Measurements from ENCODE around the gene TRPV4.

Gene TRPV4

DNA sequence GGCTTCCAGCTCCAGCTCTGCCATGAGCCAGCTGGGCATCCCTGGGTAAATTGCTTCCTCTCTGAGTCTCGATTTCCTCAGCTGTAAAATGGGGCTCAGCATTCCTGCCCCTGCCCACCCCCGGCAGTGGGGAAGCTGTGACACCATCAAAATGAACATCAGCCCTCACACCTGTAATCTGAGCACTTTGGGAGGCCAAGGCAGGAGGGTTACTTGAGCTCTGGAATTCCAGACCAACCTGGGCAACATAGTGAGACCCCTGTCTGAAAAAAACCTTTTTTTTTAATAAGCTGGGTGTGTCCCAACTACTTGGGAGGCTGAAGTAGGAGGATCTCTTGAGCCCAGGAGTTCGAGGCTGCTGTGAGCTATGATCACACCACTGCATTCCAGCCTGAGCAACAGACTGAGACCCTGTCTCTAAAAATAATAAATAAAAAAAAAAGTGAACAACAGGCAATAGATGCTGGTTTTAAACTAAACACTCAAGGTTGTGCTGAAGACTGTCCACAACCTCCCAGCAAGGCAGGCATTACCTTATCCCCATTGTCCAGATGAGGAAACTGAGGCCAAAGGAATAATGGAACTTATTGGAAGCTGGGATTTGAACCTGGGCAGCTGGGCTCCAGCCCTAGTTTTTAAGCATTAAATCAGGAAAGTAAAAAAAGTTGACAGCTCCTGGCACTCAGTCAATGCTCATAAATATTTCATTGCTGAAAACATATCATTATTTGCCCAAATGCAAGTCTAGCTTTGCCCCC lies 4.3 kb downstream of the TRPV4 start:
- no peak for DNase-seq (ENCODE audit: low read depth)

DNA sequence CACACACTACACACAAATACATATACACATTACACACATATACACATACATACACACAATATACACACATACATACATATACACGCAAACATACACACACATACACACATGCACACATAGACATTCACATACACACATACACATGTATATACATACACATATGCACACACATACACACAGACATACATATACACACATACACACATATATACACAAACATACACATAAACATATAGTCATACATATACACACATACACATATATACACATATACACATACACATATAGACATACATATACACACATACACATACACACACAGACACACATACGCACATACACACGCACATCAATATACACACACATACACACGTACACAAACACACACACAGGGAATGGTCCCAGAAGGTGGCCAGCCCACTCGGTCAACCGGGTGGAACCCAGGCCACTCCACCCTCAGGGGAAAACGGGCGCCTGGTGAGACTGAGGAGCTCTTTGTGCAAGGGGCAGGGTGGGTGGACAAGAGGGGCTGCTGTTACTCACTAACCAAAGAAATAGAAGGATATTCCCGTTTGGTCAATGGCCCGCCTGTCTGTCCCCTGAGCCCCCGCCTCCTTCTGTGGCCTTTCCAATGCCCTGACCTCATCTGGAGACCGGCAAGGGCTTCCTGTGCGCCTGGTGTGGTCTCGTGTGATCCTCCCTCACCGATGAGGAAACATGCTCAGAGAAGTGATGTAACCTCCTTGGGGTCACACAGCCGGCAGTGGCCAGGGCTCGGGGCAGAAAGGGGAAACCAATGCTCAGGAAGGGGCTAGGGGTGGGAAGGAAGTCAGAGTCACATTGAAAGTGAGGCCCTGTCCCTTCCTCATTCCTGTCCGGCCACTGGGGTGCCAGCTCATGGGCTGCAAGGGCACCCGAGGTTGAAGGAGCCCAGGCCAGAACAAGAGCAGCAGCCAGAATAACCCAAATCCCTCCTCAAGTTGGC lies 5.3 kb downstream of the TRPV4 start:
- DNase-seq (ENCODE audit: low read depth): no peak

- DNase-seq (ENCODE audit: low read depth): no peak
Observed at GRCh38 chr12:109827080-109827479, 6.1 kb downstream of the TRPV4 start.

DNA sequence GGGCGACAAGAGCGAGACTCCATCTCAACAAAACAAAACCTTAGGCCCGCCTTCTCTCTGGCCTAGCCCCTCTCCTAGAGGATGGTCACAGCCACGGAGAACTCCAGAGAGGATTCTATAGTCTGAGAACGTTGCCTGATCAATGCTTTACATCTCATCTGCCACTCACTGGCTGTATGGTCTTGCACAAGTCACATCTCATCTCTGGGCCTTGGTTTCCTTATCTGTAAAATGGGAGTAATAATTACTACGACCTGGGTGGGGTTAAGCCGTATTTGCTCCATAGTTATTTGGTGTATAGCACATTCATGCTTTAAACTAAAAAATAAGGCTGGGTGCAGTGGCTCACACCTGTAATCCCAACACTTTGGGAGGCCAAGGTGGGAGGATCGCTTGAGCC lies 8.5 kb downstream of the TRPV4 start:
- DNase-seq (ENCODE audit: low read depth): no peak

DNA sequence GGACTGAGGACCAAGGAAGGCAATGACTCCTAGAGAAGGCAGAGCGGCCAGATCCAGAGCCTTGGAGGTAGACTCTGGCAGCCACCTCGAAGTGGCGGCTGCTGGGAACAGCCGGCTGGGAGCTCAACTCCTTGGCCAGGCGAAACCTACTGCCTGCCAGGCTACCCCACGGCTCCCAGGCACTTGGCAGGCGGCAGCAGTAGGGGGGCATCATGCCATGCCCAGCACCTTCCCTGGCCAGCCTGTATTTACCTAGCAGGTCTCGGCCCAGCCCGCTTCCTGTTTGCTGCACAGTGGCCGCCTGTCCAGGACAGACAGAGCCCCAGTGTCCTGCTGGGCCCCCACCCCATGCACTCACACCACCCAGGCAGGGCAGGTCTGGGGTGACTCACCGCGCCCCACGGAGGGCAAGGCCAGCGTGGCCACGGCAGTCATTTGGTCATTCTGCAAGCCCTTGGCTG lies 10.2 kb downstream of the TRPV4 start:
- no peak for DNase-seq (ENCODE audit: low read depth)

DNA sequence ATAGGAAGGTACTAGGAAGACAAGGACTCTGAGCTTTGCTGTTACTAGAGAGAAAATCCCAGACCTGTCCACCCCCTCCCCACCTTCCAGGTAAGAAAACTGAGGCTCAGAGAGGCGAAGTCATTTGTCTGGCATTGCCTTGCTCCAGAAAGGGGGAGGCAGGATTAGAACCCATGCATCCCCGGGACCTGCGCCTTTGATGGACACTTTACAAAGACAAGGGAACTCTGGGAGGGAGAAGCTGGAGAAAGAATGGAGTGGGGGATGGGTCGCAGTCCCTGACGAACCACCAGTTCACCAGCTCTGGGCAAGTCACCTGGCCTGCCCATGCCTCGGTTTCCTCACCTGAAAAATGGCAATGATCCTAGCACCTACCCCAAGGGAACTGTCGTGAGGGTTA lies 10.8 kb downstream of the TRPV4 start:
- DNase-seq (ENCODE audit: low read depth): no peak

DNA sequence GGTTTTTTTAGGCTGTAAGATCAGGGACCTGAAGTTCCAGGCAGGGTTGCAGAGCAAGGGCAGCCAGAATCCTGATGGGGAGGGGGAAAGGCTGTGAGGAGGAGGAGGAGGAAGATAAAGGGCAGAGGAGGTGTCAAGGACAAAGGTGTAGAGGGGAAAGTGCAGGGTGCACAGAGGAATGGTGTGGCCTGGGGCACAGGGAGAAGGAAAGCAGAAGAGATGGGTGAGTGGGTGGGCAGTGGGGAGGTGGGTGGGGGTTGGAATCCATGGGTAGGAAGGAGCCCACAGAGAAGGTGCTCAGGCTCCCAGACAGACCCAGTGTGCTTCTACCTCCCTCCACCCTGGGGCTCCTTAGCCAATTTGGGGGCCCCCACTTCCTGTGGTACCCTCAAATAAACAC lies 11.2 kb downstream of the TRPV4 start:
- no peak for DNase-seq (ENCODE audit: low read depth)

DNA sequence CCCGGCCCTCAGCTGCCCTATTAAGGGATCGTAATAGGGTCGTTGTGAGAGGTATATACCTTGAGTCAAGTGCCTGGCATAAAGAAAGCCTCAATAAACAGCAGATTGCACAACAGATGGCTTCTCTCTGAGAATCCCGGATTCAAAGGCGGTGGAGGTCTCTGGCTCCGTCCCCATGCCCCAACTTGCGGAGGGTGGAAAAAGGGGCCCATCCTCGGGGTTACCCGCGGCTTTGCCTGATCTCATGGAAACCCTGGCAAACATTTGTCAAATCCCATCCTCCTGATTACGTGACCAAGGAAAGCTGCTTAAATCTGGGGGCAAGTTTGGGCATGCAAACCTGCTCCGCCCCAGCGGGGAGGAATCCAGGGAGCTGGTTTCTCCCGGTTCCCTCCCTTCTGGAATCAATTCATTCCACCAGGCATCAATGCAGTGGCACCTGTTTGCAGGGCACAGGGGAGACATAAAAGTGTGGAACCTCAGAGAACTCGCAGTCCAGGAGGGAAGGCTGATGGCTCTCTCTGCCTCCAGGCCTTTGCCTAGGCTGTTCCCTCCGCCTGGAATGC lies 12.3 kb downstream of the TRPV4 start:
- DNase-seq (ENCODE audit: low read depth): no peak

GRCh38 chr12:109818905-109819500 lies 14.2 kb downstream of the TRPV4 start:
- DNase-seq (ENCODE audit: low read depth): no peak

- no peak for DNase-seq (ENCODE audit: low read depth)
Observed at GRCh38 chr12:109818253-109818652, 14.9 kb downstream of the TRPV4 start.

- no peak for DNase-seq (ENCODE audit: low read depth)
Observed at GRCh38 chr12:109817627-109818231, 15.5 kb downstream of the TRPV4 start.

- DNase-seq (ENCODE audit: low read depth): no peak
Observed at GRCh38 chr12:109816870-109817269, 16.3 kb downstream of the TRPV4 start.

DNA sequence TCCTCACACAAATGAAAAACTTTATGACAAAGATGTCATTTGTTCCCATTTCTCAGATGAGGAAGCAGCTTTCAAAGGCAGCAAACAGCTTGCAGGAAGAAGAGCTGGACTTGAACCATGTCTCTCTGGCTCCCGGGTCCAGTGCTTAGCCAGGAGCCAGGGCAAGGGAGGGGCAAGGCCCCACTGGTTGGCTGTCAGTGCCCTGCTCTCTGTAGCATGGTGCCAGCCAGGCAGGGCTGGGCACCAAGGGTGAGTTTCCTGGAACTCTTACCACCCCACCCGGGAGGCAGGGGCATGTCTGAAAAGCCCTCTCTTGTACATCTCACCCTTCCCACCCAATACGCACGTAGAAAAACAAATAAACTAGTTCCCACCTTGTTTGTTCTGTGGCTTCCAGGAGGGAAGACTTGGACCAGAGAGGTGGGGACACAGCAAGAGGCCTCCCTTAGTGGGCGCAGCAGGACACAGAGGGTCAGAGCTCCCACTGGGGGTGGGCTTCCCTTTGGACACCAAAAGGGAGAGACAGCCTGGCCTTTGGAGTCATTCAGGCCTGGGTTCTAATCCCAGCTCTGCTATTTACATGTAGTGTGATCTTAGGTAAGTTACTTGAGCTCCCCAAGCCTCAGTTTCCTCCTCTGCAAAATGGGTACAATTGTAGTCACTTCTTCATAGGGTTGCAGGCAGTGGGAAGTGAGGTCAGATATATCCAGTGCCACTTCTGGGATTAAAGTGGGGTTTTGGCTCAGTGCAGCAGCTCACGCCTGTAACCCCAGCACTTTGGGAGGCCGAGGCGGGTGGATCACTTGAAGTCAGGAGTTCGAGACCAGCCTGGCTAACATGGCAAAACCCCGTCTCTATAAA lies 17.2 kb downstream of the TRPV4 start:
- DNase-seq (ENCODE audit: low read depth): no peak

- DNase-seq (ENCODE audit: low read depth): no peak
Observed at GRCh38 chr12:109815225-109815624, 18.0 kb downstream of the TRPV4 start.

DNA sequence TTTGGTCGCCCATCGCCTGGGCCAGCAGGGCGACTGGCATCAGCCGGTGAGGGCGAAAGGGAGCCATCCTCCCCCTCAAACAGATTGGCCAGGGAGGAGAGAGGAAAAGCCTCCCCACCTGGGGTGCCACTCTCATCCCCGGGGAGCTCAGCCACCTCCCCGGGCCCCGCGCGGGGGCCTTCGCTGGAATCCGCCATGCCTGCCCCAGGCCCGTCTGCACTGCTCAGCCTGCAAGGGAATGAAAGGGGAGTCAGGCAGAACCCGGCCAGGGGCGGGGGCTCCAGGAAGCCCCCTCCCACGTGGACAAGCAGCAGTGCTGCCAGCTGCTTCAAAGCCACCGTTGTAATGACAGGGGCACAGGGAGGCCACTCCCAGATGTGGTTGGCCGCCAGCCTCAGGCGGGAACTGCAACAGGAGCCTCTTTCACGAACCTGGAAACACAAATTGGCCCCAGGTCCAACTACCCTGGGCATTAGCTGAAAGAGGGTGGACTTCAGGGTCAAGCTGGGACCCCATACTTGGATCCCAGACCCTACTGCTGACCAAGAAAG lies 18.5 kb downstream of the TRPV4 start:
- no peak for DNase-seq (ENCODE audit: low read depth)

GRCh38 chr12:109813810-109814416 lies 19.3 kb downstream of the TRPV4 start:
- DNase-seq (ENCODE audit: low read depth): no peak

DNA sequence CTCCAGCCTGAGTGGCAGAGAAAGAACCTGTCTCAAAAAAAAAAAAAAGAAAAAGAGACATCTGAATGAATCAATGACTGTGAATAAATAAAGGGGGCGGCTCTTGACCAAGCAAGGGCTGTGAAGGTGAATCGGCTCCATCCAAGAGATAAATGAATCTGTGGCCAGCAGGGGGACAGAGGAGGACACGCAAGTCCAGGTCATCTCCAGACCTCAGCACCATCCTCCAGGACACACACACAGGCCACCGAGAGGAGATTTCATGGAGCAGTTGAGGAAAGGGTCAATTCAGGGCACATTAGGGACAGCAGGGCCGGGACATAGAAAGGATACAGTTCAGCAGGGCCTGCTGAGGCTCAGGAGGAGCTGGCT lies 21.6 kb downstream of the TRPV4 start:
- no peak for DNase-seq (ENCODE audit: low read depth)

GRCh38 chr12:109810954-109811623 lies 22.1 kb downstream of the TRPV4 start:
- DNase-seq (ENCODE audit: low read depth): no peak

- no peak for DNase-seq (ENCODE audit: low read depth)
Observed at GRCh38 chr12:109808876-109809646, 24.1 kb downstream of the TRPV4 start.
